ENCODE measurements around the gene ADAM15.

Gene ADAM15

DNA sequence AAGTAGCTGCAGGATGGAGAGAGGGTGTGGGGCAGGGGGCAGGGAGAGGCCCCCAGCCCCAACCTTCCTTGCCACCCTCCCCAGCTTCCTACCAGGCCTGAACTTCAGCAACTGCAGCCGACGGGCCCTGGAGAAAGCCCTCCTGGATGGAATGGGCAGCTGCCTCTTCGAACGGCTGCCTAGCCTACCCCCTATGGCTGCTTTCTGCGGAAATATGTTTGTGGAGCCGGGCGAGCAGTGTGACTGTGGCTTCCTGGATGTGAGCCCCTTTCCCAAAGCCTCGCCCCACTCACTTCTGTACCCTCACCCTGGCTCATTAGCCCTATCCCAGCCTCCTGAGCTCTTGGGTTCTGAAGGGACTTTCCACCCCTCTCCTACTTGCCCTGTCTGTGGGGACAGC lies 6.0 kb downstream of the ADAM15 start:
- peaks cover 13% of the 10 kb centered on the region for H3K27me3 Mint-ChIP-seq (ENCODE audit: low read depth)
- TF ChIP-seq, protein P1, sequence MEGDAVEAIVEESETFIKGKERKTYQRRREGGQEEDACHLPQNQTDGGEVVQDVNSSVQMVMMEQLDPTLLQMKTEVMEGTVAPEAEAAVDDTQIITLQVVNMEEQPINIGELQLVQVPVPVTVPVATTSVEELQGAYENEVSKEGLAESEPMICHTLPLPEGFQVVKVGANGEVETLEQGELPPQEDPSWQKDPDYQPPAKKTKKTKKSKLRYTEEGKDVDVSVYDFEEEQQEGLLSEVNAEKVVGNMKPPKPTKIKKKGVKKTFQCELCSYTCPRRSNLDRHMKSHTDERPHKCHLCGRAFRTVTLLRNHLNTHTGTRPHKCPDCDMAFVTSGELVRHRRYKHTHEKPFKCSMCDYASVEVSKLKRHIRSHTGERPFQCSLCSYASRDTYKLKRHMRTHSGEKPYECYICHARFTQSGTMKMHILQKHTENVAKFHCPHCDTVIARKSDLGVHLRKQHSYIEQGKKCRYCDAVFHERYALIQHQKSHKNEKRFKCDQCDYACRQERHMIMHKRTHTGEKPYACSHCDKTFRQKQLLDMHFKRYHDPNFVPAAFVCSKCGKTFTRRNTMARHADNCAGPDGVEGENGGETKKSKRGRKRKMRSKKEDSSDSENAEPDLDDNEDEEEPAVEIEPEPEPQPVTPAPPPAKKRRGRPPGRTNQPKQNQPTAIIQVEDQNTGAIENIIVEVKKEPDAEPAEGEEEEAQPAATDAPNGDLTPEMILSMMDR (IDR thresholded peaks at IDR 0.05; ENCODE audit: unreplicated experiment in 3 of 3): no peak
- H3K27ac Mint-ChIP-seq: no peak overlapping the region
- H3K36me3 Mint-ChIP-seq (ENCODE audit: low read depth): no peaks in the 10 kb centered on the region
- H3K9me3 Mint-ChIP-seq: no peaks in the 10 kb centered on the region
- no peak overlapping the region for H3K4me3 Mint-ChIP-seq
- H3K4me1 Mint-ChIP-seq: no peaks in the 10 kb centered on the region

DNA sequence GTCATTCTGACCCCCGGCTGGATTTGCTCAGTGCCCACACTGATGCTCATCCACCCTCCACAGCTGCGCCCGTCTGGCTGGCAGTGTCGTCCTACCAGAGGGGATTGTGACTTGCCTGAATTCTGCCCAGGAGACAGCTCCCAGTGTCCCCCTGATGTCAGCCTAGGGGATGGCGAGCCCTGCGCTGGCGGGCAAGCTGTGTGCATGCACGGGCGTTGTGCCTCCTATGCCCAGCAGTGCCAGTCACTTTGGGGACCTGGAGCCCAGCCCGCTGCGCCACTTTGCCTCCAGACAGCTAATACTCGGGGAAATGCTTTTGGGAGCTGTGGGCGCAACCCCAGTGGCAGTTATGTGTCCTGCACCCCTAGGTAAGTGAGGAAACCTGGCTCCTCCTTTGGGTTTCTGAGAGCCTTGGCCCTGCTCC lies 6.7 kb downstream of the ADAM15 start:
- Mint-ChIP-seq H3K4me3 (no peak overlapping the region), H3K27ac (no peak overlapping the region), H3K9me3 (no peaks in the 10 kb centered on the region), H3K4me1 (peaks cover 7% of the 10 kb centered on the region), H3K36me3 (ENCODE audit: low read depth) (no peaks in the 10 kb centered on the region), H3K27me3 (ENCODE audit: low read depth) (peaks cover 10% of the 10 kb centered on the region)
- TF ChIP-seq, protein P1 (IDR thresholded peaks at IDR 0.05; ENCODE audit: unreplicated experiment in 3 of 3): no peak

DNA sequence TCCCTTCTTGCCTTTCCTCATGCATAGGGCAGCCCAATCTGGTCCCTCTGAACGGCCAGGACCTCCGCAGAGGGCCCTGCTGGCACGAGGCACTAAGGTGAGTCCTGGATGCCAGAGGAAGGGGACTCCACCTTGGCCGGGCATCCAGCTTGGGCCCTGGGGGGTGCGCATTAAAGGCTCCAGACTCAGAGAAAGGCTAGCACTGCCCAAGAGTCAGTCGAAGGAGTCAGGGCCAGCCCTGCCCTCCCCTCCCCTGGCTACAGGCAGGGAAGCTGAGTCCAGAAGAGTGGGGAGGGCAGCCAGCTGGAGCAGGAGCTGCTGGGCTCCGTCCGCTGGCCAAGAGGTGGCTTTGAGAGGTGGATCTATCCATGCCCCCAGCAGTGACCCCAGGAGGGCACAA lies 9.6 kb downstream of the ADAM15 start:
- Mint-ChIP-seq H3K36me3 (ENCODE audit: low read depth) (no peaks in the 10 kb centered on the region), H3K4me1 (peaks cover 26% of the 10 kb centered on the region), H3K27me3 (ENCODE audit: low read depth) (peaks cover 17% of the 10 kb centered on the region), H3K4me3 (no peak overlapping the region), H3K27ac (no peak overlapping the region), H3K9me3 (no peaks in the 10 kb centered on the region)
- TF ChIP-seq, protein P1 (IDR thresholded peaks at IDR 0.05; ENCODE audit: unreplicated experiment in 3 of 3): no peak

DNA sequence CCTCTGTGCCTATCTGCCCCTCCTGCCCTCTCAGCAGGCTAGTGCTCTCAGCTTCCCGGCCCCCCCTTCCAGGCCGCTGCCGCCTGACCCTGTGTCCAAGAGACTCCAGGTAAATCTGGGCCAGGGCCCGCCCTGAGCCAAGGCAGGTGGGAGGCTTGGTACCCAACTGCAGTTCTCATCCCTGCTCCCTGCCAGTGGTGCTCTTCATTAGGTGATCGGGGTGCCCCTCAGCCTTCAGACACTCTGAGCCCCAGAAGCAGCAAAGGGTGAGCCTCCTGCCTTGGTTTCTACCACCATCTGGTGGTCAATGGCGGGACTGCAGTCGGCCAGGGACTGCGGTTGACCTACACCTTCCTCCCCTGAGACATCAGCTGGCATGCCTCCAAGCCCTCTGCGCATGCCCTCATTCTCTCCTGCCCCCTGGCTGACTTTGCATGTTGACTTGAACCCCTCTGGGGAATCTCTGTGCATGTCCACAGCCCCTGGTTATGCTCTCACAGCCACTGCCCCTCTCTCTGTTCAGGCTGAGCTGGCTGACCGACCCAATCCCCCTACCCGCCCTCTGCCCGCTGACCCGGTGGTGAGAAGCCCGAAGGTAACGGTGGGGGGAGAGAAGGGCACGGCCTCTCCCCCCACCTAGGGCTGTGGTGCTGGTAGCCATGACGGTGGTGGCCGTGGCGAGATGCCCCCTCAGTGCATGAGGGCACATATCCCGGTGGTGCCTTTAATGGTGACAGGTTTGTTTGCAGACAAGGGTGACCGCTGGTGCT lies 10.4 kb downstream of the ADAM15 start:
- H3K36me3 Mint-ChIP-seq (ENCODE audit: low read depth): peaks cover 4% of the 10 kb centered on the region
- no peaks in the 10 kb centered on the region for H3K9me3 Mint-ChIP-seq
- H3K27ac Mint-ChIP-seq: peak overlapping the region in 1 of 3 experiments; percentile 20
- H3K4me1 Mint-ChIP-seq: peaks cover 32% of the 10 kb centered on the region
- TF ChIP-seq, protein P1 (IDR thresholded peaks at IDR 0.05; ENCODE audit: unreplicated experiment in 3 of 3): peak; percentile 96 to 98 (median 98)
- H3K4me3 Mint-ChIP-seq: peak overlapping the region; percentile 28 to 72 (median 51)
- peaks cover 17% of the 10 kb centered on the region for H3K27me3 Mint-ChIP-seq (ENCODE audit: low read depth)

DNA sequence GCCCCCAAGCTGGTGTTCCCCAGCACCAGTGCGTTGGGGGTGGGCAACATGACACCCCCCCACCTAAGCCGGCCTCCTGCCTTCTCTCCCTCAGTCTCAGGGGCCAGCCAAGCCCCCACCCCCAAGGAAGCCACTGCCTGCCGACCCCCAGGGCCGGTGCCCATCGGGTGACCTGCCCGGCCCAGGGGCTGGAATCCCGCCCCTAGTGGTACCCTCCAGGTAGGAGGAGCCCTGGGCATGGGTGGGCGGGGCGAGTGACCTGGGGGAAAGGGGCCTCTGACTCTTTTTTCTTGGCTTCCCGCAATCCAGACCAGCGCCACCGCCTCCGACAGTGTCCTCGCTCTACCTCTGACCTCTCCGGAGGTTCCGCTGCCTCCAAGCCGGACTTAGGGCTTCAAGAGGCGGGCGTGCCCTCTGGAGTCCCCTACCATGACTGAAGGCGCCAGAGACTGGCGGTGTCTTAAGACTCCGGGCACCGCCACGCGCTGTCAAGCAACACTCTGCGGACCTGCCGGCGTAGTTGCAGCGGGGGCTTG lies 11.1 kb downstream of the ADAM15 start:
- H3K4me3 Mint-ChIP-seq: peak overlapping the region; percentile 86 to 87 (median 86)
- H3K36me3 Mint-ChIP-seq (ENCODE audit: low read depth): peaks cover 9% of the 10 kb centered on the region
- TF ChIP-seq, protein P1 (IDR thresholded peaks at IDR 0.05; ENCODE audit: unreplicated experiment in 3 of 3): no peak
- peak overlapping the region in 1 of 3 experiments; percentile 55 for H3K27ac Mint-ChIP-seq
- H3K27me3 Mint-ChIP-seq (ENCODE audit: low read depth): peaks cover 17% of the 10 kb centered on the region
- H3K9me3 Mint-ChIP-seq: no peaks in the 10 kb centered on the region
- H3K4me1 Mint-ChIP-seq: peaks cover 32% of the 10 kb centered on the region

Measured in nephron (organoid).